Karpas-422 (cell line): ENCODE measurements around the gene FMO3. TPM values are rescaled to one million over a fixed set of nuclear protein-coding genes. Genes with fewer than 3 reads are reported as not detected.

Source experiments
- DNase-seq: peaks from one replicate; pipeline ENCODE4 v3.0.0-alpha.2; 2015
- H2AFZ ChIP-seq: fragments of 200-600 bp; sonication (generic); 2 replicates; pipeline ENCODE4 v1.6.1; 2014; ENCODE audit warnings: antibody characterized with exemption, low read length, mixed read lengths
- H3K27ac ChIP-seq: fragments of 200-600 bp; sonication (generic); 2 replicates; pipeline ENCODE4 v1.5.1; 2014; ENCODE audit warnings: mild to moderate bottlenecking, low read length, moderate library complexity
- H3K27me3 ChIP-seq: fragments of 200-600 bp; sonication (generic); 2 replicates; pipeline ENCODE4 v1.6.1; 2014; ENCODE audit warnings: low read length, mixed read lengths
- H3K36me3 ChIP-seq: fragments of 200-600 bp; sonication (generic); 2 replicates; pipeline ENCODE4 v1.6.1; 2014; ENCODE audit warnings: low read length, mixed read lengths; ENCODE audit not compliant: insufficient read depth
- H3K4me1 ChIP-seq: fragments of 200-600 bp; sonication (generic); 2 replicates; pipeline ENCODE4 v1.6.1; 2014; ENCODE audit warnings: mild to moderate bottlenecking, low read length, mixed read lengths
- H3K4me2 ChIP-seq: fragments of 200-600 bp; sonication (generic); 2 replicates; pipeline ENCODE4 v1.6.1; 2014; ENCODE audit warnings: low read length, low read depth, mild to moderate bottlenecking; ENCODE audit not compliant: poor library complexity, severe bottlenecking
- H3K4me3 ChIP-seq: fragments of 200-600 bp; sonication (generic); 2 replicates; pipeline ENCODE4 v1.5.1; 2014; ENCODE audit warnings: mild to moderate bottlenecking, antibody characterized with exemption, low read length, mixed read lengths
- H3K79me2 ChIP-seq: fragments of 200-600 bp; sonication (generic); 2 replicates; pipeline ENCODE4 v1.6.1; 2014; ENCODE audit warnings: mild to moderate bottlenecking, low read length, mixed read lengths
- H3K9ac ChIP-seq: fragments of 200-600 bp; sonication (generic); 2 replicates; pipeline ENCODE4 v1.6.0; 2014; ENCODE audit warnings: low read length
- H3K9me2 ChIP-seq: fragments of 200-600 bp; sonication (generic), shearing (Covaris generic); replicated peaks from 2 replicates; pipeline ENCODE4 v1.6.0; 2014; ENCODE audit warnings: mild to moderate bottlenecking, low read length, moderate library complexity; ENCODE audit not compliant: insufficient read depth
- H3K9me3 ChIP-seq: fragments of 300-700, 200-600 bp; sonication (generic); 2 replicates; pipeline ENCODE4 v1.6.1; 2014; ENCODE audit warnings: low read length, mixed read lengths
- H4K20me1 ChIP-seq: fragments of 200-600 bp; sonication (generic); 2 replicates; pipeline ENCODE4 v1.6.1; 2014; ENCODE audit warnings: mild to moderate bottlenecking, antibody characterized with exemption, low read length, low read depth; ENCODE audit not compliant: insufficient read depth
- total RNA-seq: library from RNA; depleted of rRNA; stranded (reverse); fragments of >200 nt; shearing (Covaris generic); gene quantifications from 2 replicates; pipeline ENCODE4 v1.2.3, GENCODE V29; 2014; ENCODE audit warnings: low replicate concordance

The FMO3 gene
- total RNA-seq, 1 experiment from 2014 or later: not detected

- no peak overlapping the region for H3K4me2 ChIP-seq
- no peak overlapping the region for H3K27ac ChIP-seq
- H2AFZ ChIP-seq: no peak overlapping the region
- no peaks in the 10 kb centered on the region for H3K79me2 ChIP-seq
- H4K20me1 ChIP-seq: no peaks in the 10 kb centered on the region
- no peaks in the 10 kb centered on the region for H3K9me3 ChIP-seq
- no peaks in the 10 kb centered on the region for H3K27me3 ChIP-seq
- no peak for DNase-seq
- no peak overlapping the region for H3K9ac ChIP-seq
- no peaks in the 10 kb centered on the region for H3K9me2 ChIP-seq
- H3K36me3 ChIP-seq: no peaks in the 10 kb centered on the region
- no peak overlapping the region for H3K4me3 ChIP-seq
- no peaks in the 10 kb centered on the region for H3K4me1 ChIP-seq
Observed at GRCh38 chr1:171119648-171120047, 28.9 kb downstream of the FMO3 start.

- Histone ChIP-seq H4K20me1 (no peaks in the 10 kb centered on the region), H3K9ac (no peak overlapping the region), H3K79me2 (no peaks in the 10 kb centered on the region), H3K4me1 (no peaks in the 10 kb centered on the region), H3K4me3 (no peak overlapping the region), H3K9me3 (no peaks in the 10 kb centered on the region), H2AFZ (no peak overlapping the region), H3K9me2 (no peaks in the 10 kb centered on the region), H3K27ac (no peak overlapping the region), H3K36me3 (no peaks in the 10 kb centered on the region), H3K4me2 (no peak overlapping the region), H3K27me3 (no peaks in the 10 kb centered on the region)
- DNase-seq: no peak
Observed at GRCh38 chr1:171122299-171122698, 31.6 kb downstream of the FMO3 start.

- Histone ChIP-seq H3K79me2 (no peaks in the 10 kb centered on the region), H3K9ac (no peak overlapping the region), H3K36me3 (no peaks in the 10 kb centered on the region), H3K27ac (no peak overlapping the region), H3K4me1 (no peaks in the 10 kb centered on the region), H3K4me3 (no peak overlapping the region), H3K4me2 (no peak overlapping the region), H3K9me2 (no peaks in the 10 kb centered on the region), H3K9me3 (no peaks in the 10 kb centered on the region), H4K20me1 (no peaks in the 10 kb centered on the region), H3K27me3 (no peaks in the 10 kb centered on the region), H2AFZ (no peak overlapping the region)
- DNase-seq: no peak
Observed at GRCh38 chr1:171122893-171123292, 32.2 kb downstream of the FMO3 start.

GRCh38 chr1:171126504-171126903 lies 35.8 kb downstream of the FMO3 start:
- H3K27me3 ChIP-seq: no peaks in the 10 kb centered on the region
- H3K9ac ChIP-seq: no peak overlapping the region
- H3K4me1 ChIP-seq: no peaks in the 10 kb centered on the region
- no peaks in the 10 kb centered on the region for H4K20me1 ChIP-seq
- H3K4me2 ChIP-seq: no peak overlapping the region
- no peak overlapping the region for H3K4me3 ChIP-seq
- no peaks in the 10 kb centered on the region for H3K9me3 ChIP-seq
- H3K9me2 ChIP-seq: 0 out of 2 replicates have a peak, but pooled peaks cover 3% of the 10 kb centered on the region
- H3K27ac ChIP-seq: no peak overlapping the region
- H3K79me2 ChIP-seq: no peaks in the 10 kb centered on the region
- no peak for DNase-seq
- H2AFZ ChIP-seq: peak overlapping the region; percentile 12; the same call in 1 of the 2 replicates
- H3K36me3 ChIP-seq: no peaks in the 10 kb centered on the region

- Histone ChIP-seq H3K9ac (no peak overlapping the region), H3K9me3 (no peaks in the 10 kb centered on the region), H4K20me1 (no peaks in the 10 kb centered on the region), H3K4me3 (no peak overlapping the region), H3K79me2 (no peaks in the 10 kb centered on the region), H3K36me3 (no peaks in the 10 kb centered on the region), H3K27ac (no peak overlapping the region), H3K9me2 (0 out of 2 replicates have a peak, but pooled peaks cover 3% of the 10 kb centered on the region), H3K4me2 (no peak overlapping the region), H2AFZ (no peak overlapping the region), H3K4me1 (no peaks in the 10 kb centered on the region), H3K27me3 (no peaks in the 10 kb centered on the region)
- no peak for DNase-seq
Observed at GRCh38 chr1:171127099-171127498, 36.4 kb downstream of the FMO3 start.

DNA sequence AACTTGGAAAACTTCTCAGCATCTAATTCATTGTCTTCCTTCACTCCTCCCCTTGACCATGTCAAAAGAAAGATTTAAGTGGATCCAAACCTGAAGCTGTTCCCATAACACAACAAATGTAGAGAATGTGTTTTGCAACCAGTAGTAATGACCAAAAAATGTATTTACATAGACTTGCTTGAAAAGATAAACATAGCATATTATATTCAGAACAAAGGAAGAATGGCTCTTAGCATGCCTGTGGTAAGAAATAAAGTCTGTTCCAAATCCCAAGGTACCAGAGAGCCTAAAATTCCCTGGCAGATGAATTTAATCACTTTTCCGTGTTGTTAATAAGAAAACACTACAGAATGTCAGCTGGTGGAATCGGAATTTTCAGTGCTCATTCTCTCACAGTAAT lies 36.8 kb downstream of the FMO3 start:
- Histone ChIP-seq H3K4me2 (no peak overlapping the region), H3K27ac (no peak overlapping the region), H3K9ac (no peak overlapping the region), H3K4me3 (no peak overlapping the region), H3K9me3 (no peaks in the 10 kb centered on the region), H3K27me3 (no peaks in the 10 kb centered on the region), H3K4me1 (no peaks in the 10 kb centered on the region), H3K9me2 (0 out of 2 replicates have a peak, but pooled peaks cover 3% of the 10 kb centered on the region), H3K79me2 (no peaks in the 10 kb centered on the region), H4K20me1 (no peaks in the 10 kb centered on the region), H3K36me3 (no peaks in the 10 kb centered on the region), H2AFZ (no peak overlapping the region)
- DNase-seq: no peak

- no peak for DNase-seq
- H2AFZ ChIP-seq: no peak overlapping the region
- H3K79me2 ChIP-seq: no peaks in the 10 kb centered on the region
- H3K9ac ChIP-seq: no peak overlapping the region
- no peaks in the 10 kb centered on the region for H3K36me3 ChIP-seq
- H3K9me3 ChIP-seq: no peaks in the 10 kb centered on the region
- no peak overlapping the region for H3K4me3 ChIP-seq
- no peak overlapping the region for H3K27ac ChIP-seq
- 0 out of 2 replicates have a peak, but pooled peaks cover 3% of the 10 kb centered on the region for H3K9me2 ChIP-seq
- no peaks in the 10 kb centered on the region for H3K4me1 ChIP-seq
- no peaks in the 10 kb centered on the region for H3K27me3 ChIP-seq
- H4K20me1 ChIP-seq: no peaks in the 10 kb centered on the region
- no peak overlapping the region for H3K4me2 ChIP-seq
Observed at GRCh38 chr1:171128463-171128862, 37.8 kb downstream of the FMO3 start.

DNA sequence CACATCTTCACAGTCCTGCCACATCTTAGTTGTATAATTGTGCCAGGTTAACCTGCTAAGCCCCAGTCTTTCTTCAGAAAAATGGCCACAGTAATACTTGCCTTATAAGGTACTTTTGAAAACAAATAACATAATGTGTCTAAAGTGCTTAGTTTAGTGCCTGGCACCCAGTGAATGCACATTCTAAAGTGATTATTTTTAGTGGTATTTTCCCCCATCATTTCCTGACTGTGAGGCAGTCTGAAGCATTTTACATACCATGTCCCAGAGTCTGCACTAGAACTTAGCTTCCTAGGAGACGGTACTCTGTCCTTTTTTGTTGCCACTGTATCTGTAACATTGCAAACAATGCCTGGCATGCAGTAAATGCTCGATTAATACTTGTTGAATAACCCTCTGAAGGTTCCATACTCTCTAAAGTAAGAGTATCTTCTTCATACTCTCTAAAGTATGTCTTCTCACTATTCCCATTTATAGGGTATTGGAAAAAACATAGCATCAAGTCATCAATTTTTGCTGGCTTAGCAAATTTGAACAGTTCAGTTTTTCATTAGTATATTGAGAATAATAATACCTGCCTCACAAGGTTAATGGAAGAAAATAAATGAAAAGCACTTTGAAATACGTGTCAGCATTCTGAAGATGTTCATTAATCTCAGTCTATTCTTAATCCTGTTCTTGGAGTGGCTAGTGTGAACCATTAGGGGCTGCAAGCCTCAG lies 43.7 kb downstream of the FMO3 start:
- Histone ChIP-seq H3K4me2 (no peak overlapping the region), H4K20me1 (no peaks in the 10 kb centered on the region), H3K36me3 (no peaks in the 10 kb centered on the region)

More for the DNA sequence above, 43.7 kb downstream of the FMO3 start:
- no peak overlapping the region for H3K27ac ChIP-seq
- no peak overlapping the region for H3K4me3 ChIP-seq
- no peak for DNase-seq
- H2AFZ ChIP-seq: no peak overlapping the region
- H3K9ac ChIP-seq: no peak overlapping the region
- no peaks in the 10 kb centered on the region for H3K27me3 ChIP-seq
- no peaks in the 10 kb centered on the region for H3K4me1 ChIP-seq
- H3K9me2 ChIP-seq: 0 out of 2 replicates have a peak, but pooled peaks cover 3% of the 10 kb centered on the region
- H3K9me3 ChIP-seq: no peaks in the 10 kb centered on the region
- H3K79me2 ChIP-seq: no peaks in the 10 kb centered on the region
